Measurements from ENCODE around the gene DCX.

Gene DCX

GRCh38 chrX:111386615-111387233 is 25.3 kb downstream of the DCX start:
- TF ChIP-seq CTCF (IDR thresholded peaks at IDR 0.05), result no peak
- Histone ChIP-seq H3K9me3 (no peaks in the 10 kb centered on the region), H3K27me3 (no peaks in the 10 kb centered on the region), H3K27ac (no peak overlapping the region), H3K36me3 (no peaks in the 10 kb centered on the region), H3K4me1 (ENCODE audit: control insufficient read depth in 1 of 2, insufficient read depth in 1 of 2, low read depth in 1 of 2, low read length in 1 of 2) (no peaks in the 10 kb centered on the region), H3K4me3 (ENCODE audit: low read depth in 1 of 2, low read length in 1 of 2) (no peak overlapping the region)

GRCh38 chrX:111386077-111386476 is 25.9 kb downstream of the DCX start:
- Histone ChIP-seq H3K27me3 (no peaks in the 10 kb centered on the region), H3K9me3 (no peaks in the 10 kb centered on the region), H3K4me3 (ENCODE audit: low read depth in 1 of 2, low read length in 1 of 2) (no peak overlapping the region), H3K27ac (no peak overlapping the region), H3K36me3 (no peaks in the 10 kb centered on the region), H3K4me1 (ENCODE audit: control insufficient read depth in 1 of 2, insufficient read depth in 1 of 2, low read depth in 1 of 2, low read length in 1 of 2) (no peaks in the 10 kb centered on the region)
- no peak for TF ChIP-seq CTCF (IDR thresholded peaks at IDR 0.05)

- H3K4me3 ChIP-seq (ENCODE audit: low read depth in 1 of 2, low read length in 1 of 2), result no peak overlapping the region
- H3K27me3 ChIP-seq, result no peaks in the 10 kb centered on the region
- TF ChIP-seq CTCF (IDR thresholded peaks at IDR 0.05), result no peak
- no peaks in the 10 kb centered on the region for H3K4me1 ChIP-seq (ENCODE audit: control insufficient read depth in 1 of 2, insufficient read depth in 1 of 2, low read depth in 1 of 2, low read length in 1 of 2)
- H3K27ac ChIP-seq, result no peak overlapping the region
- no peaks in the 10 kb centered on the region for H3K9me3 ChIP-seq
- no peaks in the 10 kb centered on the region for H3K36me3 ChIP-seq
These were observed 29.7 kb downstream of the DCX start for GRCh38 chrX:111382277-111382676.

- Histone ChIP-seq H3K27ac (no peak overlapping the region), H3K36me3 (no peaks in the 10 kb centered on the region), H3K27me3 (no peaks in the 10 kb centered on the region), H3K4me1 (ENCODE audit: control insufficient read depth in 1 of 2, insufficient read depth in 1 of 2, low read depth in 1 of 2, low read length in 1 of 2) (no peaks in the 10 kb centered on the region), H3K9me3 (no peaks in the 10 kb centered on the region), H3K4me3 (ENCODE audit: low read depth in 1 of 2, low read length in 1 of 2) (no peak overlapping the region)
- TF ChIP-seq CTCF (IDR thresholded peaks at IDR 0.05), result no peak
These were observed 35.0 kb downstream of the DCX start for GRCh38 chrX:111376897-111377578.

GRCh38 chrX:111376486-111376885 is 35.5 kb downstream of the DCX start:
- TF ChIP-seq CTCF (IDR thresholded peaks at IDR 0.05), result no peak

More at GRCh38 chrX:111376486-111376885, 35.5 kb downstream of the DCX start:
- Histone ChIP-seq H3K4me3 (ENCODE audit: low read depth in 1 of 2, low read length in 1 of 2) (no peak overlapping the region), H3K27me3 (no peaks in the 10 kb centered on the region), H3K36me3 (no peaks in the 10 kb centered on the region), H3K27ac (no peak overlapping the region), H3K4me1 (ENCODE audit: control insufficient read depth in 1 of 2, insufficient read depth in 1 of 2, low read depth in 1 of 2, low read length in 1 of 2) (no peaks in the 10 kb centered on the region), H3K9me3 (no peaks in the 10 kb centered on the region)
